Fibroblast of skin of left quadriceps (primary cell): Measurements from ENCODE around the gene UXS1.
A peak's percentile ranks its signal among the peaks of the same experiment; 100 is the strongest.

ENCODE experiments used
- DNase-seq, 2 experiments: peaks; one replicate each; pipeline ENCODE4 v3.0.0-alpha.2; 2013; ENCODE audit warnings: low read depth in 2 of 2

UXS1 gene

DNA sequence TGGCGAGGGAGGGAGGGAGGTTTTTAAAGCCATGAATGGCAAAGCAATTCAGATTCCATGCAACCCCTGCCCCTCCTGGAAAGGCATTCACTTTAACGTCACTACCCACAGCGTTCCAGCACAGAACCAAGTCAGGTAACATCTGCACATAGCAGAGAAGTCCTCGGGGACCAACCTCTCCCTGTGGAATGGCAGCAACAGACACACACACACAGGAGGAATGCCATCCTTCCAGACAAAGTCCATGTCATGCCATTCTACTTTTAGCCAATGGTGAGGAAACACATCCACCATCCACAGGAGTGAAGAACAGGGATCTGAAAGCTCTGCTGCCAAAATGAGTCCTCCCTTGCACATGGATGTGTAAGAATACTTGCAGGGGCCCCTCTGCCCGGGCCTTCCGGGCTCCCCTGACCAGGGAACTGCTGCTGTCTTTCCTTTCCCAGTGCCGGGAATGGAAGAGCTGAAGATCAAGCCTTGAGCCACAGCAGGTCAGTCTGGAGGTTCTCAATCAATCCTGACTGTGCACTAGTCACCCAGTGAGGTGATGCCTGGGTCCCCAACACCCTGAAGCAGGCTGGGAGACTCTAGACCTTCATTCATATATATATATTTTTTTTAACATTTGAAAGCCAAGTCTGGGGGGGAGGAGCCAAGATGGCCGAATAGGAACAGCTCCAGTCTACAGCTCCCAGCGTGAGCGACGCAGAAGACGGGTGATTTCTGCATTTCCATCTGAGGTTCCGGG lies 63.7 kb downstream of the UXS1 start:
- DNase-seq, result no peak

DNA sequence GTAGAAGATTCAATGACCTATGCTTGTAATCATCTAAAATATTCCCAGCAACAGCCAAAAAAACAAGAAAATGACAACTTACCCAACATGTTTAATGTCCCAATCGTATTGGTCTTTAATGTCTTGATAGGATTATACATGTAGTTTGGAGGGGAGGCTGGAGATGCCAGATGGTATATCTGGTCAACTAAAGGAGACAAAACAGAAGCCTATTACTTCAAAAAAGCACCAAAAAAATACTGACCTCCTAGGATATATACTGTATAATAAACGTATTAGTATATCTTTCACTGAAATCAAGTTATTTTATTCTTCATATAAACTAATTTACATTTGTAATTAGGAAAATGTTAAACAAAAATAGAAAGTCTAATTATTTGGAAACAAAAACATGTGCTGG lies 64.5 kb downstream of the UXS1 start:
- DNase-seq, result no peak

DNA sequence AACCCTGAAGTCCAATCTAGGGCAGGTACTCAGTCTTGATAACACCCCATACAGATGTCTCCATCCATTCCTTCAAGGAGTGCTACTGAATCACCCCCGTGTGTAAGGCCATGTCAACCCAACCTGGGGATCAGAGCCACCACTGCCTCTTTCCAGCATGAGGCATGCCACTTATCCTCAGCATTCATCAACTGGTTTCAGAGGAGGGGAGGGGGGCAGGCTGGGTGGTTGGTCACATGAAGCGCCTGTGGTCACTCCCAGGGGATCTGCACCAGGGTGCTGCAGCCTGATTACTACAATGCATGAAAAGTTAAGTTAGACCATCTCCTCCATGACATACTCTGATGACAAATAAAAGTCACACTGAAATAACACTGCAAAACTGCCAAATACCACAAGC lies 65.0 kb downstream of the UXS1 start:
- no peak for DNase-seq

GRCh38 chr2:106127776-106128268 lies 66.3 kb downstream of the UXS1 start:
- DNase-seq, result no peak

GRCh38 chr2:106127282-106127771 lies 66.8 kb downstream of the UXS1 start:
- no peak for DNase-seq

- DNase-seq, result no peak
Observed at GRCh38 chr2:106126705-106127281, 67.3 kb downstream of the UXS1 start.

- DNase-seq, result no peak
Observed at GRCh38 chr2:106126295-106126694, 67.8 kb downstream of the UXS1 start.

DNA sequence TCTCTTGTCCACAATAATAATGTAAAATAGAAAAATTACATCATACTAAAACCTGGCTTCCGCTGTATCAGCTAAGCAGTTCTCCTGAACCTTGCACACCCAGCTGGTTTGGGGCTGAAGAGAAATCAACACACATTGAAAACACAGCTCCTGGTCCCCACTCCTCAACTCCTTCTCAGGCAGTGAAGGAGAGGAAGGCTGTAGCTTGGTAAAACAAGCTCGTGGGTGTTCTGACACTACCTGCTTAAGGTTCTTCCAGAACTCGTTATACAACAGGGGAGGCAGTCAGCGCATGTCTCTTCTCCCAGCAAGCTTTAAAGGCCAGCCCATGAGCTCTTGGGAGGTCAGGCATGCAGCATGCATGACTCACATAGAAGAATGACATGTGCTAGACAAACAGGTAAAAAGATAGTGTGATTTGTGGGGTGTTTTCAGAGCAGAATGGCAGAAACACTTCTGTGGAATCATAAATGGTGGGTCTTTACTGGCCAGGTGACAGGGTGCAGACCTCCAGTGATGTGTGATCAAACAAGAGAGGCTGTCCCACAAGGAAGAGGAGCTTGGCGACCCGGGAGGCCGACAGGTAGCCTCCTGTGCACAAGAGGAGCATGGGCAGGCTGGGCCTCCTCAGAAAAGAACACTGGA lies 69.1 kb downstream of the UXS1 start:
- DNase-seq, result no peak

GRCh38 chr2:106124106-106124756 lies 69.9 kb downstream of the UXS1 start:
- DNase-seq, result no peak

GRCh38 chr2:106122157-106122556 lies 71.9 kb downstream of the UXS1 start:
- DNase-seq, result no peak

- no peak for DNase-seq
Observed at GRCh38 chr2:106120432-106120831, 73.7 kb downstream of the UXS1 start.

GRCh38 chr2:106119074-106119473 lies 75.0 kb downstream of the UXS1 start:
- no peak for DNase-seq

GRCh38 chr2:106117882-106118684 lies 76.0 kb downstream of the UXS1 start:
- no peak for DNase-seq

DNA sequence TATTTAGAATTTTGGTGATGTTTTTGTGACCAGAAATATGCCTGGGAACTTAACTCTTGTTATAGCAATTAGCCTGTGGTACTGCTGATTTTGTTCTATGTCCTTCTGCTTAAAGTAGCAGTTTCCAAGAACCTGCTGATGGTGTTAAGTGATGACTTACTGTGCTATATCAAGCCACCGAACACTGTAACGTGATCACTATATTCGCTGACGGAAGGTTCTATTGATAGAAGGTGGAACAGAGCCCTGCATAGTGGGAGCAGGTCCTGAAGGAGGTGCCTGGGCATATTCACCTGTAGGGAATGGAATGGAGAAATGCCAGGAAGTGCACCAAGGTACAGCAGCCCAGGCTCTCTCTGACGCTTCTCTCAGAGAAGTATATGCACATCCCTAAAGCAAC lies 76.8 kb downstream of the UXS1 start:
- no peak for DNase-seq

DNA sequence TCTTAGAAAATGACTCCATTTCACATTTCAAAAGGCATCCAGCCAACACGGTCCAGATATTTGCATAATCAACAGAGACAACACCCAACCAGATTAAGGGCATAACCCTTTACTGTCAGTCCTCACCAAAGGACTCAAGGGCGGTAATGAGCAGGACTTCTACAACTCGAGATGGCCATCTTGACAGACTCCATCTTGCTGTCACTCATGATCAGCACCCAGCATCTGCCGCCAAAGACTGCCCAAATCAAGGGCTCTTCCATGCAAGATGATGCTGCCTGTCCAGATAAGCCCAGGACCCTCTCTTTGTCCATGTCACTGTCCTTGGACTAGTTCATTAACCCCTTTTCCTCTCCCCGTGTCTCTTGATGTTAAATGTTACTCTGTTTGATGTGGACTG lies 77.9 kb downstream of the UXS1 start:
- no peak for DNase-seq

DNA sequence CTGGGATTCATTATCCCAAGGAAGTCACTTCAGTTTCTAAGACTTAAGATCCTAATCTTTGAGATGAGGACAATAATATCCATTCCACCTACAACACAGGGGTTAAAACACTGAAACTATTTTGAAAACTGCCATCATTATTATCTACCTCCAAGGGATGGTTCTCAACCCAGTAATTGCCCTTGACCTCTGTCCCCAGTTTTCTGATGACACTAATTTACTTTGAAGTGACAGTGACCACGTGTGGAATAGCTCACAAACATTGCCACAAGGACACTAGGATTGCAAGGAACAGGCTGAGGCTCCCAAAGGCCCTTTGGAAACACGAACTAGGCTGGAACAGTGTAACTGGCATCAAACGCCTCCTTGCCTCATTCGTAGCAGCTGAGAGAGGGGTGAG lies 78.4 kb downstream of the UXS1 start:
- no peak for DNase-seq

- peak in 1 of 2 experiments; percentile 29 for DNase-seq
Observed at GRCh38 chr2:106115250-106115649, 78.9 kb downstream of the UXS1 start.

- no peak for DNase-seq
Observed at GRCh38 chr2:106114166-106114565, 79.9 kb downstream of the UXS1 start.

DNA sequence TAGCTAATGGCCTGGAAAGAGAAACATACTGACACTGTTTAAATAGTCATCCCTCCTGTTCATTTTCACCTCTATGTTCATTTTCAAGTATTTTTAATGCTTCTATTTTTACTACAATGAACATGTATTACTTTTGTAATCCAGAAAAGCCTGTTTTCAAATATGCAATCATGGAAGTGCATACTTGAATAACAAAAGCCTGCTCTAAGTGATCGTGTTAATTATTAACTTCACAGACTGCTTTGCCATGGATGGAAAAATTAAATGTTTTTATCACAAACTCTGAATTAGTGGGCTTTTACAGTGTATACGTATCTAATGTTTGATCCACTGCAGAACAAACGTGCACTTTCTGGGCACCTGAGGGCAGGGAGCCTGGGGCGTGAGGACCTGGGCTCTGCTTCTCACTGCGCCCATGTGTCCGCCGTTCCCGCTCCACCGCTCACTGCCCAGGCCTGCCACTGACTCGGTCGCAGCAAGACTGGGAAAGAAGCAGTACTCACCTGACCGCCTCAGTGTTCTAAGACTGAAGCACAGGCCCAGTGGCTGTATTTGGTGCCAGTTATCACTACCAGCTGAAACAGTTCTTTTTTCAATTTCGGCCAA lies 80.6 kb downstream of the UXS1 start:
- no peak for DNase-seq

- DNase-seq, result no peak
Observed at GRCh38 chr2:106111882-106112571, 82.1 kb downstream of the UXS1 start.
